Measurements from ENCODE around the gene NUCB2. TPM values are rescaled to one million over a fixed set of nuclear protein-coding genes. Genes with fewer than 3 reads are reported as not detected.
"Not testable (repeated sequence)": the region's sequence is repeated elsewhere in the genome, so short reads cannot be mapped to it uniquely, and the experiment has no call there.

NUCB2 gene
- polyA plus RNA-seq, 4 donors: 5.4 to 88.2 (median 27.7) TPM

DNA sequence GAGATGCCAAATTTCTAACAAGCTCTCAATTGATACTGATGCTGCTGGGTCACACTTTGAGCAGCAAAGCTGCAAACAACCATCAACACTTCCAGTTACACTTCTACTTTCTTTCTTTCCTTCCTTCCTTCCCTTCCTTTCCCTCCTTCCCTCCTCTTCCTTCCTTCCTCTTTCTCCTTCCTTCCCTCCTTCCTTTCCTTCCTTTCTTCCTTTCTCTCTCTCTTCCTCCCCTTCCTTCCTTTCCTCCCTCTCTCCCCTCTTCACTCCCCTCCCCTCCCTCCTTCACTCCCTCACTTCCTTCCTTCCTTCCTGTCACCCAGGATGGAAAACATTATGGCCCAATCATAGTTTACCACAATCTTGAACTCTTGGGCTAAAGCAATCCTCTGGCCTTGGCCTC lies 35.8 kb upstream of the NUCB2 start:
- no peak overlapping the region for H3K4me3 ChIP-seq (ENCODE audit: low read depth in 1 of 3, low read length in 3 of 3)
- H3K36me3 ChIP-seq (ENCODE audit: control insufficient read depth in 3 of 3, insufficient read depth in 2 of 3, low read depth in 1 of 3, low read length in 3 of 3): no peaks in the 10 kb centered on the region
- H3K27me3 ChIP-seq (ENCODE audit: control insufficient read depth in 3 of 3, insufficient read depth in 3 of 3, low read length in 3 of 3): no peaks in the 10 kb centered on the region
- H3K27ac ChIP-seq (ENCODE audit: low read depth in 1 of 3, low read length in 2 of 3): no peak overlapping the region
- FAIRE-seq (no peak), DNase-seq (no peak)
- H3K4me1 ChIP-seq (ENCODE audit: control insufficient read depth in 3 of 3, insufficient read depth in 2 of 3, low read depth in 1 of 3, low read length in 2 of 3): no peaks in the 10 kb centered on the region
- H3K9me3 ChIP-seq (ENCODE audit: control insufficient read depth in 2 of 2, insufficient read depth in 1 of 2, low read depth in 1 of 2, low read length in 1 of 2): no peaks in the 10 kb centered on the region

DNA sequence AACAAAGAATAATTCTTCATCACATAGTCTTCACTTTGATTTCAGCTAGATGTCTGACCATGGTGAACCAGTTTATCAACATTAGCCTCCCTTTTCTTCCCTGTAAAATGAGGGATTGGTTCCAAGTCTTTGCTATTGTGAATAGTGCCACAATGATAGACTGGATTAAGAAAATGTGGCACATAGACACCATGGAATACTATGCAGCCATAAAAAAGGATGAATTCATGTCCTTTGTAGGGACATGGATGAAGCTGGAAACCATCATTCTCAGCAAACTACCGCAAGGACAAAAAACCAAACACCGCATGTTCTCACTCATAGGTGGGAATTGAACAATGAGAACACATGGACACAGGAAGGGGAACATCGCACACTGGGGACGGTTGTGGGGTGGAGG lies 33.6 kb upstream of the NUCB2 start:
- not testable (repeated sequence) for H3K27me3 ChIP-seq (ENCODE audit: control insufficient read depth in 3 of 3, insufficient read depth in 3 of 3, low read length in 3 of 3); H3K27ac ChIP-seq (ENCODE audit: low read depth in 1 of 3, low read length in 2 of 3); DNase-seq; H3K9me3 ChIP-seq (ENCODE audit: control insufficient read depth in 2 of 2, insufficient read depth in 1 of 2, low read depth in 1 of 2, low read length in 1 of 2); FAIRE-seq; H3K36me3 ChIP-seq (ENCODE audit: control insufficient read depth in 3 of 3, insufficient read depth in 2 of 3, low read depth in 1 of 3, low read length in 3 of 3); H3K4me3 ChIP-seq (ENCODE audit: low read depth in 1 of 3, low read length in 3 of 3); H3K4me1 ChIP-seq (ENCODE audit: control insufficient read depth in 3 of 3, insufficient read depth in 2 of 3, low read depth in 1 of 3, low read length in 2 of 3)
- WGBS, 3 donors: 96 to 97% (median 96%) methylated on average over 2 of the region's 4 CpGs

DNA sequence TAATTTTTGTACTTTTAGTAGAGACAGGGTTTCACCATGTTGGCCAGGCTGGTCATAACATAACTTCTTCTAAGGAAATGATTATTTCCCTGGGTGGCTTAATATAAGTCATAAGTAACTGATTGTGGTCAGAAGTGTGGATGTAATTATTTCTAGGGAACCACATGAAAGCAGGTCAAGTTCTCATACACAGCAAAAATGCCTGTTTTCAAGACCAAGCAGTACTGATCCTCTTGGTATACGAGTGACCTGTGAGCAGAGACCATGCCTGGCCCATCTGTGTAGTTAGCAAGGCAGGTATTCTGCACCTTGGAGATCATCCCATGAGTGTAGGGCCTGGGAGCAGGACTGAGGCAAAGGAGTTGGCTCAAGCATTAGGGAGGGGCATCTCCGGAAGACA lies 32.5 kb upstream of the NUCB2 start:
- FAIRE-seq: no peak

DNA sequence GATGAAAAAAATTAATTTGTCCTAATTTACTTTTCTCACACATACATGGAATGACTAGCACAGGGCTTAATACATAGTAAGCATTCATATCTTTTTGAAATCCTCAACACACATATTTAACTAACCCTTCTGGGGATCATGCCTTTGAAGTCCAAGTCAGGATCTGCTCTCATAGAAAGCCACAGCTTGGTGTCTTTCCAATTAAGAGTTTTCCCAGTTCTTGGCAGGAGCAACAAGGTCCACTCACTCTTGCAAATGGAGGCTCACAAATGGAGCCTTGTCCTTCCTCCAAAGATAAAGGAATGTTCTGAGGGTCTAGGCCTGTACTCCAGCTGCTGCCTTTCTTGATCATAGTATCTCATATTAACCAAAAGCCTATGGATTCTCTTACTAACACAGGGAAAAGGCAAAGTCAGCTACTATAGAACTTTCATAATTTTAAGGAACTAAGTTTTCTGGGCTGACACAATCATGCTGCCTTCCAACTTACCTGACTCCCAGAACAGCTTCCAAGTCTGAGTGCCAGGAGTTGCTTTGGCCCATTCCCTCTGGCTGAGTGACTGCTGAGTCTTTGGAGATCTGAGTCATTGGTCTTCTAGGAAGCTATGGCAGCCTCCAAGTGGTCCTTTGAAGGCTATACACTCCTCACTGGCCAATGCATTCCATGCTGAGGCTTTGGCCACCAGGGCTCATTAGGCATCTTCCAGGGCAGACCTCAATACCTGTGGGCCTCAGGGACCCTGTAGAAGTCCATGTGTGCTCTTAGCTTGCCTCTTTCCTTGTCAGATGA lies 25.8 kb upstream of the NUCB2 start:
- Histone ChIP-seq H3K9me3 (ENCODE audit: control insufficient read depth in 2 of 2, insufficient read depth in 1 of 2, low read depth in 1 of 2, low read length in 1 of 2) (no peaks in the 10 kb centered on the region), H3K36me3 (ENCODE audit: control insufficient read depth in 3 of 3, insufficient read depth in 2 of 3, low read depth in 1 of 3, low read length in 3 of 3) (no peaks in the 10 kb centered on the region), H3K27me3 (ENCODE audit: control insufficient read depth in 3 of 3, insufficient read depth in 3 of 3, low read length in 3 of 3) (no peaks in the 10 kb centered on the region), H3K4me1 (ENCODE audit: control insufficient read depth in 3 of 3, insufficient read depth in 2 of 3, low read depth in 1 of 3, low read length in 2 of 3) (no peaks in the 10 kb centered on the region), H3K4me3 (ENCODE audit: low read depth in 1 of 3, low read length in 3 of 3) (no peak overlapping the region), H3K27ac (ENCODE audit: low read depth in 1 of 3, low read length in 2 of 3) (no peak overlapping the region)
- DNase-seq: no peak
- no peak for FAIRE-seq

More for the DNA sequence above, 32.5 kb upstream of the NUCB2 start:
- H3K9me3 ChIP-seq (ENCODE audit: control insufficient read depth in 2 of 2, insufficient read depth in 1 of 2, low read depth in 1 of 2, low read length in 1 of 2): no peaks in the 10 kb centered on the region
- no peak overlapping the region for H3K4me3 ChIP-seq (ENCODE audit: low read depth in 1 of 3, low read length in 3 of 3)
- no peak for DNase-seq
- H3K27ac ChIP-seq (ENCODE audit: low read depth in 1 of 3, low read length in 2 of 3): no peak overlapping the region
- no peaks in the 10 kb centered on the region for H3K36me3 ChIP-seq (ENCODE audit: control insufficient read depth in 3 of 3, insufficient read depth in 2 of 3, low read depth in 1 of 3, low read length in 3 of 3)
- no peaks in the 10 kb centered on the region for H3K4me1 ChIP-seq (ENCODE audit: control insufficient read depth in 3 of 3, insufficient read depth in 2 of 3, low read depth in 1 of 3, low read length in 2 of 3)
- H3K27me3 ChIP-seq (ENCODE audit: control insufficient read depth in 3 of 3, insufficient read depth in 3 of 3, low read length in 3 of 3): no peaks in the 10 kb centered on the region
- WGBS, 3 donors: 67 to 68% (median 67%) methylated on average over 2 of the region's 2 CpGs

DNA sequence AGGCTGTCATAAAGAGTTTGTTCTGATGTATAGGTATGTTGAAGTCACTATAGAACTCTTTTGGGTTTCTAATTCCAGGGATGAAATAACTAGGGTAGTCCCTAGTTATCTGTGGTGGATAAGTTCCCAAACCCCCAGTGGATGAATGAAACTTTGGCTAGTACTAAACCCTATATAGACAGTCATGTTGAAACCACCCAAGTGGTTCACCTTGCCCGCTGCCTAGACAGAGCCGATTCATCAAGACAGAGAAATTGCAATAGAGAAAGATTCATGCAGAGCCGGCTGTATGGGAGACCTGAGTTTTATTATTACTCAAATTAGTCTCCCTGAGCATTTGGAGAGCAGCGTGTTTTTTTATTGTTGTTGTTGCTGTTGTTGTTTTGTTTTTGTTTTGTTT lies 23.8 kb upstream of the NUCB2 start:
- H3K36me3 ChIP-seq (ENCODE audit: control insufficient read depth in 3 of 3, insufficient read depth in 2 of 3, low read depth in 1 of 3, low read length in 3 of 3): no peaks in the 10 kb centered on the region
- no peak for FAIRE-seq
- DNase-seq: no peak
- H3K27me3 ChIP-seq (ENCODE audit: control insufficient read depth in 3 of 3, insufficient read depth in 3 of 3, low read length in 3 of 3): no peaks in the 10 kb centered on the region
- H3K4me1 ChIP-seq (ENCODE audit: control insufficient read depth in 3 of 3, insufficient read depth in 2 of 3, low read depth in 1 of 3, low read length in 2 of 3): no peaks in the 10 kb centered on the region
- 67 to 84% (median 71%) methylated on average over 4 of the region's 4 CpGs for WGBS, 3 donors
- H3K9me3 ChIP-seq (ENCODE audit: control insufficient read depth in 2 of 2, insufficient read depth in 1 of 2, low read depth in 1 of 2, low read length in 1 of 2): no peaks in the 10 kb centered on the region
- H3K27ac ChIP-seq (ENCODE audit: low read depth in 1 of 3, low read length in 2 of 3): no peak overlapping the region
- no peak overlapping the region for H3K4me3 ChIP-seq (ENCODE audit: low read depth in 1 of 3, low read length in 3 of 3)

DNA sequence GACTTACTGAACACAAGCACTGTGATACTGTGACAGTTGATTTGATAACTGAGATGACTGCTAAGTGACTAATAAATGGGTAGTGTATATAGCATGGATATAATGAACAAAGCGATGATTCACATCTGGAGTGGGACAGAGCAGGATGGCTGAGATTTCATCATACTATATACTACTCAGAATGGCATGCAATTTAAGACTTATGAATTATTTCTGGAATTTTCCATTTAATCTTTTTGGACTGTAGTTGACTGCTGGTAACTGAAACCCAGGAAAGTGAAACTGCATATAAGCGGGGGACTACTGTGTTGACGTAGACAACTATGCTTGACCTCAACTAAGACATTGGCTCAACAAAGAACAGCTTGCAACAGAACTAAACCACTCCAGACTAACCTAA lies 20.0 kb upstream of the NUCB2 start:
- 69 to 87% (median 82%) methylated on average over 3 of the region's 3 CpGs for WGBS, 3 donors
- Histone ChIP-seq H3K27me3 (ENCODE audit: control insufficient read depth in 3 of 3, insufficient read depth in 3 of 3, low read length in 3 of 3) (no peaks in the 10 kb centered on the region), H3K4me3 (ENCODE audit: low read depth in 1 of 3, low read length in 3 of 3) (no peak overlapping the region), H3K27ac (ENCODE audit: low read depth in 1 of 3, low read length in 2 of 3) (peak overlapping the region in 1 of 3 donors; percentile 65), H3K36me3 (ENCODE audit: control insufficient read depth in 3 of 3, insufficient read depth in 2 of 3, low read depth in 1 of 3, low read length in 3 of 3) (no peaks in the 10 kb centered on the region), H3K4me1 (ENCODE audit: control insufficient read depth in 3 of 3, insufficient read depth in 2 of 3, low read depth in 1 of 3, low read length in 2 of 3) (no peaks in the 10 kb centered on the region), H3K9me3 (ENCODE audit: control insufficient read depth in 2 of 2, insufficient read depth in 1 of 2, low read depth in 1 of 2, low read length in 1 of 2) (peaks cover 0 to 6% of the 10 kb centered on the region in 2 donors)
- DNase-seq: no peak
- no peak for FAIRE-seq

DNA sequence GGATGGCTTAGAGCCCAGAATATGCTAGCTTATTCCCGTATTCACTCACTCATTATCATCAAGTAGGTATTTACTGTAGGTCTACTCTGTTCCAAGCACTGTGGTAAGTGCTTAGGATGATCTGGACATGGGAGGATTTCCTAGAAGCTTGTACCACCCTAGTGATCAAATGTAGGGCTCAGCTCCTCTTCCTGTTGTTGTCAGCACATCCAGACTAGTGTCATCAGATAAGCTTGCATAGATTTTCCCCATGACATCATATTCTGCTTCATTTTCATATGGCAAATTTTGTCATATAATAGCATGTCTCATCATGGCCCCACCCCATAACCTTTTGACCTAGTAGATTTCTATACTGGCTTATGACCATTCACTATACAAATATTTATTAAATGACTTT lies 19.3 kb upstream of the NUCB2 start:
- Histone ChIP-seq H3K27me3 (ENCODE audit: control insufficient read depth in 3 of 3, insufficient read depth in 3 of 3, low read length in 3 of 3) (no peaks in the 10 kb centered on the region), H3K9me3 (ENCODE audit: control insufficient read depth in 2 of 2, insufficient read depth in 1 of 2, low read depth in 1 of 2, low read length in 1 of 2) (peaks cover 0 to 6% of the 10 kb centered on the region in 2 donors), H3K27ac (ENCODE audit: low read depth in 1 of 3, low read length in 2 of 3) (peak overlapping the region in 1 of 3 donors; percentile 65), H3K4me3 (ENCODE audit: low read depth in 1 of 3, low read length in 3 of 3) (no peak overlapping the region), H3K4me1 (ENCODE audit: control insufficient read depth in 3 of 3, insufficient read depth in 2 of 3, low read depth in 1 of 3, low read length in 2 of 3) (no peaks in the 10 kb centered on the region), H3K36me3 (ENCODE audit: control insufficient read depth in 3 of 3, insufficient read depth in 2 of 3, low read depth in 1 of 3, low read length in 3 of 3) (no peaks in the 10 kb centered on the region)
- 67 to 78% (median 78%) methylated on average over 1 of the region's 1 CpG for WGBS, 3 donors
- FAIRE-seq: no peak
- no peak for DNase-seq

DNA sequence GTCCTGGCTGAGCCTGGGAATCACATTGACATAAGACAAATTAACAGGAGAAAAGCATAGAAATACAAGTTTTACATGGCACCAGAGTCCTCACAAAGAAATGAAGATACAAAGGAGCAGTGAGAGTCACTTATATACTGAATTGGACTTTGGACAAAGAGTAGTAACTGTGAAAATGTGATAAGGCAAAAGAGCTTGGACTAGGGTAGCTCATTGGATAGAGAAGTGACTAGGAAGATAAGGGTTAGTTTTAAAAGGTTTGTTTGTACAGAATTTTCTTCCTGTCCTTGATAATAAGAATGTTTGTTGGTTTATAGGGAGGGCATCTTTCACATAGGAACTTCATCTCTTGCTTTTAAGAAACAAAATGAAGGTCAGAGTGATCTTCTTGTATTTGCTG lies 17.9 kb upstream of the NUCB2 start:
- FAIRE-seq: peak; percentile 47
- Histone ChIP-seq H3K4me1 (ENCODE audit: control insufficient read depth in 3 of 3, insufficient read depth in 2 of 3, low read depth in 1 of 3, low read length in 2 of 3) (no peaks in the 10 kb centered on the region), H3K27ac (ENCODE audit: low read depth in 1 of 3, low read length in 2 of 3) (no peak overlapping the region), H3K36me3 (ENCODE audit: control insufficient read depth in 3 of 3, insufficient read depth in 2 of 3, low read depth in 1 of 3, low read length in 3 of 3) (no peaks in the 10 kb centered on the region), H3K4me3 (ENCODE audit: low read depth in 1 of 3, low read length in 3 of 3) (no peak overlapping the region), H3K9me3 (ENCODE audit: control insufficient read depth in 2 of 2, insufficient read depth in 1 of 2, low read depth in 1 of 2, low read length in 1 of 2) (peaks cover 0 to 6% of the 10 kb centered on the region in 2 donors), H3K27me3 (ENCODE audit: control insufficient read depth in 3 of 3, insufficient read depth in 3 of 3, low read length in 3 of 3) (no peaks in the 10 kb centered on the region)
- DNase-seq: peak; percentile 34 to 79

DNA sequence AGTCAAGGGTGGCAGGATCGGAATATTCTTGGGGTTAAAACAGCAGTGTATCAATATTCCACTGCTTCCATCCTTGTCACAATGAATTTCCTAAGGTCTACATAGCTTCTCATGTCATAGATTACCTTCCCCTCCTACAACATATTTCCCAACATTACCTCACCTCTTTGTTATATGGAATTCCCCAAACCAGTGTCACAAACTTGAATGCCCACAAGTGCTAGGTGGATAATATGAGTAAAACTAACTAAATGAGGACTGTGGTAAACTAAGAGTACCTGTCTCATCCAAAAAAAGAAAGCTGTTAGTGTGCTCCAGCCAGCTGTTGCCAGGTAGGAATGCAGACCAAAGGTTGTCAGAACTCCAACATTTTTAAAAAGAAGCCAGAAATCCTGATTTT lies 17.0 kb upstream of the NUCB2 start:
- Histone ChIP-seq H3K4me1 (ENCODE audit: control insufficient read depth in 3 of 3, insufficient read depth in 2 of 3, low read depth in 1 of 3, low read length in 2 of 3) (no peaks in the 10 kb centered on the region), H3K36me3 (ENCODE audit: control insufficient read depth in 3 of 3, insufficient read depth in 2 of 3, low read depth in 1 of 3, low read length in 3 of 3) (no peaks in the 10 kb centered on the region), H3K4me3 (ENCODE audit: low read depth in 1 of 3, low read length in 3 of 3) (no peak overlapping the region), H3K27ac (ENCODE audit: low read depth in 1 of 3, low read length in 2 of 3) (no peak overlapping the region), H3K9me3 (ENCODE audit: control insufficient read depth in 2 of 2, insufficient read depth in 1 of 2, low read depth in 1 of 2, low read length in 1 of 2) (peaks cover 0 to 6% of the 10 kb centered on the region in 2 donors), H3K27me3 (ENCODE audit: control insufficient read depth in 3 of 3, insufficient read depth in 3 of 3, low read length in 3 of 3) (no peaks in the 10 kb centered on the region)
- 95 to 100% (median 100%) methylated on average over 1 of the region's 1 CpG for WGBS, 3 donors
- FAIRE-seq: no peak
- no peak for DNase-seq
